ENCODE data around the gene SPEG.

The SPEG gene

GRCh38 chr2:219444566-219445091 is 10.0 kb downstream of the SPEG start:
- DNase-seq = peak; percentile 37

- peak; percentile 73 for DNase-seq
Observed at GRCh38 chr2:219445220-219445640, 10.6 kb downstream of the SPEG start.

GRCh38 chr2:219446101-219446504 is 11.5 kb downstream of the SPEG start:
- DNase-seq = peak; percentile 35

- DNase-seq = no peak
Observed at GRCh38 chr2:219446689-219447088, 12.0 kb downstream of the SPEG start.

- no peak for DNase-seq
Observed at GRCh38 chr2:219447242-219448098, 12.8 kb downstream of the SPEG start.

- no peak for DNase-seq
Observed at GRCh38 chr2:219448099-219448775, 13.6 kb downstream of the SPEG start.

- no peak for DNase-seq
Observed at GRCh38 chr2:219448776-219449341, 14.2 kb downstream of the SPEG start.

GRCh38 chr2:219449609-219450008 is 15.0 kb downstream of the SPEG start:
- DNase-seq = no peak

GRCh38 chr2:219451661-219452360 is 17.2 kb downstream of the SPEG start:
- DNase-seq = no peak

GRCh38 chr2:219452361-219453317 is 18.0 kb downstream of the SPEG start:
- DNase-seq = peak; percentile 67

GRCh38 chr2:219453671-219454590 is 19.3 kb downstream of the SPEG start:
- DNase-seq = peak; percentile 63

GRCh38 chr2:219455581-219455980 is 20.9 kb downstream of the SPEG start:
- DNase-seq = no peak

GRCh38 chr2:219457784-219458369 is 23.2 kb downstream of the SPEG start:
- no peak for DNase-seq

GRCh38 chr2:219458996-219459395 is 24.4 kb downstream of the SPEG start:
- no peak for DNase-seq

- peak; percentile 30 for DNase-seq
Observed at GRCh38 chr2:219459460-219460311, 25.0 kb downstream of the SPEG start.

- no peak for DNase-seq
Observed at GRCh38 chr2:219460424-219460926, 25.8 kb downstream of the SPEG start.

- no peak for DNase-seq
Observed at GRCh38 chr2:219461047-219461514, 26.4 kb downstream of the SPEG start.

- DNase-seq = no peak
Observed at GRCh38 chr2:219461669-219462068, 27.0 kb downstream of the SPEG start.

- DNase-seq = no peak
Observed at GRCh38 chr2:219462349-219462748, 27.7 kb downstream of the SPEG start.
